ENCODE data around the gene GABPB1.

The GABPB1 gene

GRCh38 chr15:50344006-50344464, 11.0 kb downstream of the GABPB1 start:
- no peak for DNase-seq (ENCODE audit: low spot score)

GRCh38 chr15:50341616-50342136, 13.3 kb downstream of the GABPB1 start:
- DNase-seq (ENCODE audit: low spot score): no peak

- DNase-seq (ENCODE audit: low spot score): no peak
These were observed 14.6 kb downstream of the GABPB1 start for GRCh38 chr15:50340416-50340815.

GRCh38 chr15:50339717-50340116, 15.3 kb downstream of the GABPB1 start:
- no peak for DNase-seq (ENCODE audit: low spot score)

GRCh38 chr15:50335251-50335650, 19.7 kb downstream of the GABPB1 start:
- DNase-seq (ENCODE audit: low spot score): no peak

- no peak for DNase-seq (ENCODE audit: low spot score)
These were observed 21.8 kb downstream of the GABPB1 start for GRCh38 chr15:50333229-50333628.

GRCh38 chr15:50330921-50331320, 24.1 kb downstream of the GABPB1 start:
- no peak for DNase-seq (ENCODE audit: low spot score)

GRCh38 chr15:50328116-50328515, 26.9 kb downstream of the GABPB1 start:
- DNase-seq (ENCODE audit: low spot score): no peak

- DNase-seq (ENCODE audit: low spot score): no peak
These were observed 33.3 kb downstream of the GABPB1 start for GRCh38 chr15:50321680-50322210.

- DNase-seq (ENCODE audit: low spot score): no peak
These were observed 34.5 kb downstream of the GABPB1 start for GRCh38 chr15:50320504-50320903.

GRCh38 chr15:50318697-50319096, 36.3 kb downstream of the GABPB1 start:
- DNase-seq (ENCODE audit: low spot score): no peak

- peak; percentile 46 for DNase-seq (ENCODE audit: low spot score)
These were observed 39.0 kb downstream of the GABPB1 start for GRCh38 chr15:50315814-50316630.

- no peak for DNase-seq (ENCODE audit: low spot score)
These were observed 42.4 kb downstream of the GABPB1 start for GRCh38 chr15:50312636-50313035.

GRCh38 chr15:50307799-50308198, 47.2 kb downstream of the GABPB1 start:
- DNase-seq (ENCODE audit: low spot score): no peak

GRCh38 chr15:50304836-50305235, 50.2 kb downstream of the GABPB1 start:
- DNase-seq (ENCODE audit: low spot score): no peak

- no peak for DNase-seq (ENCODE audit: low spot score)
These were observed 52.4 kb downstream of the GABPB1 start for GRCh38 chr15:50302581-50302980.

GRCh38 chr15:50298340-50298739, 56.7 kb downstream of the GABPB1 start:
- no peak for DNase-seq (ENCODE audit: low spot score)

GRCh38 chr15:50295966-50296365, 59.0 kb downstream of the GABPB1 start:
- DNase-seq (ENCODE audit: low spot score): no peak

GRCh38 chr15:50289749-50290148, 65.2 kb downstream of the GABPB1 start:
- DNase-seq (ENCODE audit: low spot score): no peak

- DNase-seq (ENCODE audit: low spot score): no peak
These were observed 67.5 kb downstream of the GABPB1 start for GRCh38 chr15:50287324-50288116.

GRCh38 chr15:50281427-50281826, 73.6 kb downstream of the GABPB1 start:
- no peak for DNase-seq (ENCODE audit: low spot score)

- no peak for DNase-seq (ENCODE audit: low spot score)
These were observed 74.7 kb downstream of the GABPB1 start for GRCh38 chr15:50280271-50280670.

GRCh38 chr15:50278496-50278895, 76.5 kb downstream of the GABPB1 start:
- peak; percentile 24 for DNase-seq (ENCODE audit: low spot score)
